HCT116 (cell line): ENCODE measurements around the gene MAST4.

Source experiments
- CEBPB ChIP-seq: IDR thresholded peaks from 2 replicates; pipeline ENCODE4 v1.6.1; 2012; ENCODE audit warnings: low read depth
- EGR1 ChIP-seq: IDR thresholded peaks from 2 replicates; pipeline ENCODE4 v1.6.1; 2012; ENCODE audit warnings: low read depth
- EZH2 ChIP-seq: fragments of 200-600 bp; sonication (generic); IDR thresholded peaks from 2 replicates; pipeline ENCODE4 v1.6.1; 2017; ENCODE audit warnings: antibody characterized with exemption, mixed run types
- EZH2phosphoT487 ChIP-seq: fragments of 200-600 bp; IDR thresholded peaks from 2 replicates; pipeline ENCODE4 v1.6.1; 2018; ENCODE audit warnings: antibody characterized with exemption, borderline replicate concordance
- POLR2A ChIP-seq: IDR thresholded peaks from 2 replicates; pipeline ENCODE4 v1.7.0; 2011; ENCODE audit warnings: borderline replicate concordance; ENCODE audit not compliant: insufficient read depth, insufficient read length; ENCODE audit errors: extremely low read depth
- POLR2AphosphoS5 ChIP-seq: IDR thresholded peaks from 2 replicates; pipeline ENCODE4 v1.6.1; 2011; ENCODE audit warnings: mild to moderate bottlenecking, low read depth, low read length, moderate library complexity
- RAD21 ChIP-seq: IDR thresholded peaks from 2 replicates; pipeline ENCODE4 v1.6.1; 2012; ENCODE audit warnings: low read depth, mild to moderate bottlenecking
- SIN3A ChIP-seq: IDR thresholded peaks from 2 replicates; pipeline ENCODE4 v1.6.1; 2012; ENCODE audit warnings: low read depth
- SP1 ChIP-seq: IDR thresholded peaks from 2 replicates; pipeline ENCODE4 v1.6.1; 2012; ENCODE audit warnings: low read depth
- SRF ChIP-seq: IDR thresholded peaks from 2 replicates; pipeline ENCODE4 v1.6.1; 2012; ENCODE audit warnings: low read depth
- ZFX ChIP-seq: fragments of 450-650 bp; IDR thresholded peaks from 2 replicates; pipeline ENCODE4 v1.6.1; 2017
- TF ChIP-seq, protein P1 (sequence below), 3 experiments: fragments of 200-600 bp in 1 of 3; sonication (generic) in 1 of 3; IDR thresholded peaks in 2 of 3; conservative IDR thresholded peaks in 1 of 3; 2 replicates each; pipeline ENCODE4 v1.5.1; 2012 to 2017; ENCODE audit warnings: low read depth in 2 of 3, low read length in 2 of 3, antibody characterized with exemption in 1 of 3, borderline replicate concordance in 1 of 3, control low read depth in 1 of 3, mild to moderate bottlenecking in 1 of 3, mixed read lengths in 1 of 3, mixed run types in 1 of 3, moderate library complexity in 1 of 3; ENCODE audit not compliant: insufficient read depth in 1 of 3
- TF ChIP-seq, protein P2 (sequence below): IDR thresholded peaks from 2 replicates; pipeline ENCODE4 v1.6.1; 2012; ENCODE audit warnings: low read depth

DNA sequence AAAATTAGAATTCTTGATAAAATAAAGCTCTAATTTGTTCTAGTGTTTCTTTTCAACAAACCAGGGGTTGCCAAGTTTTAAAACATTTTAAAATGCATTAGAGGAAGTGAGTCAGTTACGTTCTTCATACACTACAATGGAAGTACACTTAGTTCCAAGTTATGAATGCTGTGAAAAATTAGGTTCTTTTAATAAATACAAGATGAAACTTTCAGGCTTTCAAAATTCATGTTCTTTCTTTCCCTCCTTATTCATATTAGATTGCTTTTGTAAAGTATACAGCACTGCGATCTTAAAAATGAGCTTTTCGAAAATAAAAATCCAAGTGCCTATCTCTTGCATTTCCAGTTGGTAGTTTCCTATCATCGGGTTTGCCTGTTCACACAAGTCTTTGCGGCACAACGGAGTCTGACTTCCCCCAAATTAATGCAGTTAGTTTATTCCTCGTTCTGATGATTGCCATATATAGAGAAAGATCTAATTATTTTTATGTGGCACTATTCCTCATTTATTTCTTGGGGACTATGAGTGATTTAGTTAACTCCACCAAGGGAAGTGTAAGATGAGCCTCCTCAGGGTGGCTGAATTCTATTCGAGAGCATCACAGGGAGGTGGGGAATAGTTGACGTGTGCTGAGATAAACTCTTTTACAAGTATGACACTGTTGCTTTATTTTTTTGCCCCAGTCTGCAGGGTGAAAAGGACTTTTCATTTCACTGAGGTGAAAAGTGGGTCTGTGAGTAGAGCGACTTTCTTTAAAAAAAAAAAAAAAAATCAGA, 362.2 kb downstream of the MAST4 start:
- TF ChIP-seq, protein P1, sequence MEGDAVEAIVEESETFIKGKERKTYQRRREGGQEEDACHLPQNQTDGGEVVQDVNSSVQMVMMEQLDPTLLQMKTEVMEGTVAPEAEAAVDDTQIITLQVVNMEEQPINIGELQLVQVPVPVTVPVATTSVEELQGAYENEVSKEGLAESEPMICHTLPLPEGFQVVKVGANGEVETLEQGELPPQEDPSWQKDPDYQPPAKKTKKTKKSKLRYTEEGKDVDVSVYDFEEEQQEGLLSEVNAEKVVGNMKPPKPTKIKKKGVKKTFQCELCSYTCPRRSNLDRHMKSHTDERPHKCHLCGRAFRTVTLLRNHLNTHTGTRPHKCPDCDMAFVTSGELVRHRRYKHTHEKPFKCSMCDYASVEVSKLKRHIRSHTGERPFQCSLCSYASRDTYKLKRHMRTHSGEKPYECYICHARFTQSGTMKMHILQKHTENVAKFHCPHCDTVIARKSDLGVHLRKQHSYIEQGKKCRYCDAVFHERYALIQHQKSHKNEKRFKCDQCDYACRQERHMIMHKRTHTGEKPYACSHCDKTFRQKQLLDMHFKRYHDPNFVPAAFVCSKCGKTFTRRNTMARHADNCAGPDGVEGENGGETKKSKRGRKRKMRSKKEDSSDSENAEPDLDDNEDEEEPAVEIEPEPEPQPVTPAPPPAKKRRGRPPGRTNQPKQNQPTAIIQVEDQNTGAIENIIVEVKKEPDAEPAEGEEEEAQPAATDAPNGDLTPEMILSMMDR (IDR thresholded peaks at IDR 0.05 in 2 of 3, conservative IDR thresholded peaks at IDR 0.05 in 1 of 3; ENCODE audit: borderline replicate concordance in 1 of 3, insufficient read depth in 1 of 3, low read depth in 2 of 3, low read length in 2 of 3): no peak
- TF ChIP-seq ZFX (no peak), EGR1 (no peak), CEBPB (no peak), POLR2A (no peak), SIN3A (no peak), EZH2 (no peak), SRF (no peak), EZH2phosphoT487 (no peak), POLR2AphosphoS5 (no peak), RAD21 (no peak), SP1 (no peak)
- TF ChIP-seq, protein P2, sequence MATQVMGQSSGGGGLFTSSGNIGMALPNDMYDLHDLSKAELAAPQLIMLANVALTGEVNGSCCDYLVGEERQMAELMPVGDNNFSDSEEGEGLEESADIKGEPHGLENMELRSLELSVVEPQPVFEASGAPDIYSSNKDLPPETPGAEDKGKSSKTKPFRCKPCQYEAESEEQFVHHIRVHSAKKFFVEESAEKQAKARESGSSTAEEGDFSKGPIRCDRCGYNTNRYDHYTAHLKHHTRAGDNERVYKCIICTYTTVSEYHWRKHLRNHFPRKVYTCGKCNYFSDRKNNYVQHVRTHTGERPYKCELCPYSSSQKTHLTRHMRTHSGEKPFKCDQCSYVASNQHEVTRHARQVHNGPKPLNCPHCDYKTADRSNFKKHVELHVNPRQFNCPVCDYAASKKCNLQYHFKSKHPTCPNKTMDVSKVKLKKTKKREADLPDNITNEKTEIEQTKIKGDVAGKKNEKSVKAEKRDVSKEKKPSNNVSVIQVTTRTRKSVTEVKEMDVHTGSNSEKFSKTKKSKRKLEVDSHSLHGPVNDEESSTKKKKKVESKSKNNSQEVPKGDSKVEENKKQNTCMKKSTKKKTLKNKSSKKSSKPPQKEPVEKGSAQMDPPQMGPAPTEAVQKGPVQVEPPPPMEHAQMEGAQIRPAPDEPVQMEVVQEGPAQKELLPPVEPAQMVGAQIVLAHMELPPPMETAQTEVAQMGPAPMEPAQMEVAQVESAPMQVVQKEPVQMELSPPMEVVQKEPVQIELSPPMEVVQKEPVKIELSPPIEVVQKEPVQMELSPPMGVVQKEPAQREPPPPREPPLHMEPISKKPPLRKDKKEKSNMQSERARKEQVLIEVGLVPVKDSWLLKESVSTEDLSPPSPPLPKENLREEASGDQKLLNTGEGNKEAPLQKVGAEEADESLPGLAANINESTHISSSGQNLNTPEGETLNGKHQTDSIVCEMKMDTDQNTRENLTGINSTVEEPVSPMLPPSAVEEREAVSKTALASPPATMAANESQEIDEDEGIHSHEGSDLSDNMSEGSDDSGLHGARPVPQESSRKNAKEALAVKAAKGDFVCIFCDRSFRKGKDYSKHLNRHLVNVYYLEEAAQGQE: no peak
